Thyroid gland (tissue), 4 donors: ENCODE results near the gene PANK1. TPM values are rescaled to one million over a fixed set of nuclear protein-coding genes. Genes with fewer than 3 reads are reported as not detected.
"Not testable (repeated sequence)": the region's sequence is repeated elsewhere in the genome, so short reads cannot be mapped to it uniquely, and the experiment has no call there.

Source experiments
- DNase-seq, 2 donors: peaks; one replicate each; pipeline ENCODE4 v3.0.0-alpha.2; 2019
- H3K27ac ChIP-seq, 3 donors: fragments of 200-600 bp; sonication (generic); 1 replicate in 2 of 3; 2 replicates in 1 of 3; pipeline ENCODE4 v1.5.1; 2016 to 2019; ENCODE audit warnings: mild to moderate bottlenecking in 1 of 3, moderate library complexity in 1 of 3
- H3K27me3 ChIP-seq: fragments of 200-600 bp; sonication (generic); one replicate; pipeline ENCODE4 v1.5.1; 2019
- H3K36me3 ChIP-seq, 2 donors: fragments of 200-600 bp; sonication (generic); one replicate each; pipeline ENCODE4 v1.5.1; 2016 to 2019
- H3K4me1 ChIP-seq, 2 donors: fragments of 200-600 bp; sonication (generic); one replicate each; pipeline ENCODE4 v1.5.1; 2017 to 2019
- H3K4me3 ChIP-seq, 3 donors: fragments of 200-600 bp; sonication (generic); replicated peaks in 1 of 3; 1 replicate in 2 of 3; 2 replicates in 1 of 3; pipeline ENCODE4 v1.5.1; 2016; ENCODE audit warnings: mild to moderate bottlenecking in 1 of 3
- H3K9me3 ChIP-seq: fragments of 200-600 bp; sonication (generic); one replicate; pipeline ENCODE4 v1.5.1; 2017
- CTCF ChIP-seq, 6 experiments: fragments of 200-600 bp in 3 of 6; fragments of 450-650 bp in 3 of 6; sonication (generic) in 3 of 6; IDR thresholded peaks; one replicate each; pipeline ENCODE4 v1.5.1; 2016 to 2019; ENCODE audit warnings: antibody characterized with exemption in 6 of 6, mild to moderate bottlenecking in 2 of 6, inconsistent platforms in 1 of 6, moderate library complexity in 1 of 6
- POLR2A ChIP-seq, 2 donors: fragments of 450-650 bp; IDR thresholded peaks; one replicate each; pipeline ENCODE4 v1.6.1; 2017; ENCODE audit warnings: antibody characterized with exemption in 2 of 2, mild to moderate bottlenecking in 2 of 2, moderate library complexity in 1 of 2
- WGBS, 2 donors: methylation state at CpG; one replicate each; pipeline ENCODE4 v1.1.5; 2017; 5-methylcytosine and 5-hydroxymethylcytosine counted together
- intact Hi-C: fragments of 100-400 bp; cut with DNase I; formaldehyde crosslinking; loops from one replicate; pipeline ENCODE4 v1.15.1; 2023
- total RNA-seq, 4 donors: library from RNA; depleted of rRNA; stranded (reverse); fragments of >200 nt; gene quantifications; one replicate each; pipeline ENCODE4 v1.2.3, GENCODE V29; 2016

Gene PANK1
- total RNA-seq, 4 donors from 2014 or later: 20.6 to 40.6 (median 26.9) TPM

GRCh38 chr10:89625041-89625765 is 19.8 kb downstream of the PANK1 start:
- intact Hi-C loops: no loop called here
- TF ChIP-seq POLR2A (IDR thresholded peaks at IDR 0.05): no peak
- no peak for TF ChIP-seq CTCF (IDR thresholded peaks at IDR 0.05)
- no peak for DNase-seq
- no peaks in the 10 kb centered on the region for H3K27me3 ChIP-seq
- H3K36me3 ChIP-seq: no peaks in the 10 kb centered on the region
- H3K4me1 ChIP-seq: no peaks in the 10 kb centered on the region
- H3K4me3 ChIP-seq: no peak overlapping the region
- no peaks in the 10 kb centered on the region for H3K9me3 ChIP-seq
- no peak overlapping the region for H3K27ac ChIP-seq
- WGBS, 2 donors: 85 to 92% methylated on average over 4 of the region's 4 CpGs

- no peak for DNase-seq
- WGBS, 2 donors: 93 to 97% methylated on average over 4 of the region's 4 CpGs
- Histone ChIP-seq H3K27me3 (no peaks in the 10 kb centered on the region), H3K4me1 (no peaks in the 10 kb centered on the region), H3K9me3 (no peaks in the 10 kb centered on the region), H3K27ac (no peak overlapping the region), H3K4me3 (no peak overlapping the region), H3K36me3 (no peaks in the 10 kb centered on the region)
- intact Hi-C loops: no loop called here
- TF ChIP-seq CTCF (IDR thresholded peaks at IDR 0.05) (no peak), POLR2A (IDR thresholded peaks at IDR 0.05) (no peak)
These were observed 21.0 kb downstream of the PANK1 start for GRCh38 chr10:89624020-89624419.

GRCh38 chr10:89622151-89622550 is 22.9 kb downstream of the PANK1 start:
- intact Hi-C loops: no loop called here
- H3K36me3 ChIP-seq: no peaks in the 10 kb centered on the region
- TF ChIP-seq POLR2A (IDR thresholded peaks at IDR 0.05): no peak
- TF ChIP-seq CTCF (IDR thresholded peaks at IDR 0.05): no peak
- H3K9me3 ChIP-seq: no peaks in the 10 kb centered on the region
- no peak for DNase-seq
- H3K27me3 ChIP-seq: no peaks in the 10 kb centered on the region
- H3K4me3 ChIP-seq: no peak overlapping the region
- H3K27ac ChIP-seq: no peak overlapping the region
- no peaks in the 10 kb centered on the region for H3K4me1 ChIP-seq

- H3K9me3 ChIP-seq: no peaks in the 10 kb centered on the region
- intact Hi-C loops: no loop called here
- H3K4me3 ChIP-seq: no peak overlapping the region
- H3K27ac ChIP-seq: no peak overlapping the region
- no peak for DNase-seq
- H3K4me1 ChIP-seq: no peaks in the 10 kb centered on the region
- H3K27me3 ChIP-seq: no peaks in the 10 kb centered on the region
- 85 to 90% methylated on average over 3 of the region's 3 CpGs for WGBS, 2 donors
- TF ChIP-seq POLR2A (IDR thresholded peaks at IDR 0.05) (no peak), CTCF (IDR thresholded peaks at IDR 0.05) (no peak)
- no peaks in the 10 kb centered on the region for H3K36me3 ChIP-seq
These were observed 23.6 kb downstream of the PANK1 start for GRCh38 chr10:89621438-89621837.

- 97% methylated on average over 6 of the region's 6 CpGs for WGBS, 2 donors
- H3K4me3 ChIP-seq, H3K27me3 ChIP-seq, H3K9me3 ChIP-seq, H3K4me1 ChIP-seq, H3K36me3 ChIP-seq, intact Hi-C loops, H3K27ac ChIP-seq: not testable (repeated sequence)
- peak in 1 of 2 donors; percentile 3 for DNase-seq
These were observed 24.7 kb downstream of the PANK1 start for GRCh38 chr10:89620296-89620695.
